ENCODE data around the gene CD55.

- TF ChIP-seq CTCF (IDR thresholded peaks at IDR 0.05; ENCODE audit: low read depth, low read length) (no peak), EZH2phosphoT487 (IDR thresholded peaks at IDR 0.05; ENCODE audit: low read depth) (no peak)
Observed at GRCh38 chr1:207317561-207317960, 3.9 kb upstream of the CD55 start.

Measured in OCI-LY3 (cell line).